DND-41 (cell line): ENCODE results near the gene HOXA4.

Experiments
- ATAC-seq: fragments of 200-7000 bp; cut with Tn5 transposase; 3 replicates; pipeline ENCODE4 v1.9.1; 2021; ENCODE audit warnings: low read depth; ENCODE audit not compliant: insufficient read depth
- DNase-seq: peaks from one replicate; pipeline ENCODE4 v3.0.0-alpha.2; 2020
- H2AFZ ChIP-seq: 2 replicates; pipeline ENCODE4 v1.6.0; 2012; ENCODE audit warnings: low read depth, low read length
- H3K27ac ChIP-seq: 2 replicates; pipeline ENCODE4 v1.5.1; 2012; ENCODE audit warnings: low read length, inconsistent platforms
- H3K27me3 ChIP-seq: fragments of 200-600 bp; sonication (generic); 2 replicates; pipeline ENCODE4 v1.6.0; 2012; ENCODE audit warnings: low read length, mild to moderate bottlenecking, inconsistent platforms; ENCODE audit not compliant: insufficient read depth, poor library complexity
- H3K36me3 ChIP-seq: 2 replicates; pipeline ENCODE4 v1.5.1; 2012; ENCODE audit warnings: low read length, inconsistent platforms; ENCODE audit not compliant: insufficient read depth
- H3K4me1 ChIP-seq: 2 replicates; pipeline ENCODE4 v1.5.1; 2012; ENCODE audit warnings: mild to moderate bottlenecking, low read length; ENCODE audit not compliant: insufficient read depth
- H3K4me2 ChIP-seq: 2 replicates; pipeline ENCODE4 v1.6.0; 2012; ENCODE audit warnings: mild to moderate bottlenecking, moderate library complexity, low read length, inconsistent platforms; ENCODE audit not compliant: insufficient read depth
- H3K4me3 ChIP-seq, 2 experiments: fragments of 200-600 bp in 1 of 2; shearing (Covaris generic) in 1 of 2; 2 replicates each; pipeline ENCODE4 v1.5.1; 2012 to 2016; ENCODE audit warnings: inconsistent platforms in 2 of 2, low read length in 2 of 2, mild to moderate bottlenecking in 2 of 2, low read depth in 1 of 2, moderate library complexity in 1 of 2
- H3K79me2 ChIP-seq: 2 replicates; pipeline ENCODE4 v1.6.0; 2012; ENCODE audit warnings: low read length, inconsistent platforms; ENCODE audit not compliant: insufficient read depth
- H3K9ac ChIP-seq: 2 replicates; pipeline ENCODE4 v1.6.0; 2012; ENCODE audit warnings: low read depth, mild to moderate bottlenecking, inconsistent platforms, low read length, moderate library complexity
- H3K9me3 ChIP-seq: 2 replicates; pipeline ENCODE4 v1.5.1; 2012; ENCODE audit warnings: low read length, moderate library complexity, mild to moderate bottlenecking, inconsistent platforms; ENCODE audit not compliant: insufficient read depth, severe bottlenecking
- H4K20me1 ChIP-seq: 2 replicates; pipeline ENCODE4 v1.6.0; 2012; ENCODE audit warnings: low read length; ENCODE audit not compliant: insufficient read depth
- CTCF ChIP-seq: IDR thresholded peaks from 2 replicates; pipeline ENCODE4 v1.5.1; 2012; ENCODE audit warnings: borderline replicate concordance, low read length, moderate library complexity, mild to moderate bottlenecking; ENCODE audit not compliant: poor library complexity, severe bottlenecking; ENCODE audit errors: extremely low read depth
- EZH2 ChIP-seq: IDR thresholded peaks from 3 replicates; pipeline ENCODE4 v1.6.1; 2012; ENCODE audit warnings: borderline replicate concordance, low read depth, mild to moderate bottlenecking, moderate library complexity, low read length, inconsistent platforms; ENCODE audit not compliant: severe bottlenecking

HOXA4 gene

DNA sequence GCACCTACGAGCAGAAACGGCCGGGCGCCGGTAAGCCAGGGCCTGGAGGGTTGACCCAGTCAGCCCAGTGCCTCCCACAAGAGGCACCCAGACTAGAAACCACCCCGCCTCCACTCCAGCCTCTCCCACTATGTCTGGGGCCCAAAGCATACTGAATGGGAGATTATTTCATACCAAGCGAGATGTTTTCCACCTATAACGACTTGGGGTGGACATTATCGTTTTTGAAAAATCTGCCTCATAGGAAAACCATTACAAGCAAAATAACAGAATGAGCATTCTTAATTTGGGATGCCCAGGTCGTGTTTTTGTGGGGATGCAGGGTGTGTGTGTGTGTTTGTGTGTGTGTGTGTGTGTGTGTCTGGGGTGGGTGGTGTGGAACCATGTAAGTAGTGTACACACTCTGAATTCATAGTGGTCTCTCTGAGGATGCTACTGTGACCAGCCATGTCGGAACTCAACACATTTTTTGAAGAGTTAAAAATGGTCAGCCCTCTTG, 15.4 kb upstream of the HOXA4 start:
- Histone ChIP-seq H3K36me3 (peaks cover 13% of the 10 kb centered on the region), H2AFZ (no peak overlapping the region), H3K79me2 (peaks cover 28% of the 10 kb centered on the region), H3K4me1 (peaks cover 19% of the 10 kb centered on the region), H3K27me3 (no peaks in the 10 kb centered on the region), H3K4me3 (no peak overlapping the region), H3K4me2 (no peak overlapping the region), H3K9ac (no peak overlapping the region), H3K27ac (no peak overlapping the region), H3K9me3 (no peaks in the 10 kb centered on the region), H4K20me1 (no peaks in the 10 kb centered on the region)
- no peak for DNase-seq
- ATAC-seq, result no peak
- TF ChIP-seq EZH2 (no peak), CTCF (no peak)

DNA sequence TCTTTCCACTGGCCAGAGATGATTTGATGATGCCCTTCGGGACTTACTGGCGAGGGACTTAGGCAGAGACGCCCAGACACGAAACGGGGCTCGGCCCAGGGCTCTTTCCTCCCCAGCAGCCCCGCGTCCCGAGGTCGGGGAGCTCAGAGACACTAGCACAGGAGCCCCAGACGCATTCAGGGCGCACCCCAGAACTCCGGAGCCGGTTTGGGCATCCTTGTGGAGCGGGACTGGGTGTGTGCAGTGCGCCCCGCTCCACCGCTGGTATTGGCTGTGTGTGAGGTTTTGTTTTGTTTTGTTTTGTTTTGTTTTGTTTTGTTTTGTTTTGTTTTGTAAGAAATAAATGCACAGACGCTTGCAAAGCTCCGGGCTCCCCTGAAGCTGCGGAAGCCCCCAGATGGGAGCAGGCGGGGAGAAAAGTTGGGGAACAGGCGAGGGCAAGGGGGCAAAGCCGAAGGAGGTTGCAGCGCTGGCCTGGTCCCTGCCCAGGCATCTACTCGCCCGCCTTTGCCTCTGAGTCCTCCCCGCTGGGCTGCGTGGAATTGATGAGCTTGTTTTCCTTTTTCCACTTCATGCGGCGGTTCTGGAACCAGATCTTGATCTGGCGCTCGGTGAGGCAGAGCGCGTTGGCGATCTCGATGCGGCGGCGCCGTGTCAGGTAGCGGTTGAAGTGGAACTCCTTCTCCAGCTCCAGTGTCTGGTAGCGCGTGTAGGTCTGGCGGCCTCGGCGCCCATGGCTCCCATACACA, 14.8 kb upstream of the HOXA4 start:
- H3K27me3 ChIP-seq, result no peaks in the 10 kb centered on the region
- no peak for TF ChIP-seq EZH2
- TF ChIP-seq CTCF, result no peak
- H4K20me1 ChIP-seq, result no peaks in the 10 kb centered on the region

DNA sequence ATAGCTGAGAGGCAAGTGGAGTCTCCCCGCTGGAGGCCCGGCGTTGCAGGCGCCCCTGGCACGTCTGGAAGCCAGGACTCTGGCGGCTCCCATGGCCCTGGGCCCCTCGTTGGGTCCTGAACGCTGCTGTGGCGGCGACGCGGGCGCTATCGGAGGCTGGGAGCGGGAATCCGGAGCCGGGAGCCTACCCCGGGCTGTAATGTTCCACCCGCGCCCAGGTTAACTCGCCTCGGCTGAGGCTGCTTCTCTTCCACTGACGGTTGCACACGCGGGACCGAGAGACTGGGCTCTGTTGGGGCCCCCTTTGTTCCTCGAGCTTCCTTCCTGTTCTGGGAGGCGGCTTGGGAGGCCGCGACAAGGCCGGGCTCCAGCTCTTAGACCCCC, 14.2 kb upstream of the HOXA4 start:
- no peak for DNase-seq
- TF ChIP-seq CTCF (no peak), EZH2 (no peak)
- no peak overlapping the region for H3K9ac ChIP-seq
- peaks cover 13% of the 10 kb centered on the region for H3K36me3 ChIP-seq
- H3K27ac ChIP-seq, result no peak overlapping the region
- peaks cover 18% of the 10 kb centered on the region for H3K79me2 ChIP-seq
- no peaks in the 10 kb centered on the region for H4K20me1 ChIP-seq
- no peak overlapping the region for H2AFZ ChIP-seq
- ATAC-seq, result no peak
- H3K4me1 ChIP-seq, result peaks cover 17% of the 10 kb centered on the region
- no peak overlapping the region for H3K4me3 ChIP-seq
- no peaks in the 10 kb centered on the region for H3K9me3 ChIP-seq
- no peaks in the 10 kb centered on the region for H3K27me3 ChIP-seq
- no peak overlapping the region for H3K4me2 ChIP-seq

More for the DNA sequence above, 14.8 kb upstream of the HOXA4 start:
- Histone ChIP-seq H3K4me2 (no peak overlapping the region), H2AFZ (no peak overlapping the region), H3K79me2 (peaks cover 24% of the 10 kb centered on the region), H3K36me3 (peaks cover 13% of the 10 kb centered on the region), H3K4me3 (no peak overlapping the region), H3K27ac (no peak overlapping the region), H3K4me1 (peaks cover 19% of the 10 kb centered on the region), H3K9ac (no peak overlapping the region), H3K9me3 (no peaks in the 10 kb centered on the region)
- DNase-seq (no peak), ATAC-seq (no peak)
